Measurements from ENCODE around the gene PBX3. TPM values are rescaled to one million over a fixed set of nuclear protein-coding genes. Genes with fewer than 3 reads are reported as not detected.

PBX3 gene
- total and polyA plus RNA-seq, 8 donors, result 8.9 to 36.8 (median 21.5) TPM

DNA sequence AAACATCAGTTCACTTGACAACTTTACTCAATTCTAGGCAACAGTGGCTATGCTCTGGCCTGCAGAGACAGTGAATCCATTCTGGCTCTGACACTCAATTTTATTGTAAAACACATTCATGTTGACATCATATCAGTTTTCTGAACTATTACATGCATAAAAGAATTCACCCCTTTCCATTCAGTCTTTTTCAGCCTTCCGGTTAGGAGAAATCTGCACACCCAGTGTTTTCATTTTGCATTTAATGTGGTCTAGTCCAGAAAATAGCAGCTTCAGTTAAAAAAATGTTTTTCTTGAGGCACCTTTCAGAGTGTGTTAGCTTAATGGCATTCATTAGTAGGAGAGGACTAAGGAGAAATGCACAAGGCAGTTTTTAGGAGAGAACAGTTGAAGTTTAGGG, 95.1 kb downstream of the PBX3 start:
- no peak for FAIRE-seq
- Histone ChIP-seq H3K9me3 (no peaks in the 10 kb centered on the region), H3K27me3 (no peaks in the 10 kb centered on the region), H3K27ac (no peak overlapping the region), H3K36me3 (no peaks in the 10 kb centered on the region), H3K4me3 (no peak overlapping the region), H3K4me1 (no peaks in the 10 kb centered on the region)
- DNase-seq, result no peak
- intact Hi-C loops (cut with DNase I), result no loop called here
- 83 to 98% methylated on average over 1 of the region's 1 CpG for WGBS, 2 donors
- no peak for ATAC-seq
- TF ChIP-seq CTCF (IDR thresholded peaks at IDR 0.05), result no peak

- intact Hi-C loops (cut with DNase I), result no loop called here
Observed at GRCh38 chr9:125843646-125844045, 96.5 kb downstream of the PBX3 start.

DNA sequence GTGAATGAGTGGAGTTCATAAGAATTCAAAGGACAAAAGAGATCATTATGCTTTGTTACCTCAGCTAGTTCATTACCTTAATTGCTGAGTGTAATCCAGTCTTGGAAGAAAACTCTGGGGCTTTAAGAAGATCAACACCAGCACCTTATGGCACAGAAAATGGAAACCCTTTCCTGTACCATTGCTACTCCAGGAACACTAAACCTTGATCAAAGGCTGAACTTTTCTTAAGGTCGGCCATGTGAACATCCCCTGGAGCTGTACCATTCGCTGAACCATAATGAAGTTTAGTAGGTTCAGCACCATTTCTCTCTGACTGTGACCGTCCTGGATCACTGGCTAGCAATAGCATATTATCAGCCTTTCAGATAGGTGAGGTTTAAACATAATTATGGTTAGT, 97.4 kb downstream of the PBX3 start:
- FAIRE-seq (no peak), DNase-seq (no peak), ATAC-seq (peak in 1 of 4 donors; percentile 22)
- no peaks in the 10 kb centered on the region for H3K4me1 ChIP-seq
- no peaks in the 10 kb centered on the region for H3K27me3 ChIP-seq
- no peaks in the 10 kb centered on the region for H3K36me3 ChIP-seq
- TF ChIP-seq CTCF (IDR thresholded peaks at IDR 0.05), result no peak
- no peak overlapping the region for H3K4me3 ChIP-seq
- H3K27ac ChIP-seq, result no peak overlapping the region
- WGBS, 2 donors, result 88 to 95% methylated on average over 3 of the region's 3 CpGs
- no peaks in the 10 kb centered on the region for H3K9me3 ChIP-seq
- intact Hi-C loops (cut with DNase I), result no loop called here

More at GRCh38 chr9:125843646-125844045, 96.5 kb downstream of the PBX3 start:
- Histone ChIP-seq H3K36me3 (no peaks in the 10 kb centered on the region), H3K9me3 (no peaks in the 10 kb centered on the region), H3K27ac (no peak overlapping the region), H3K27me3 (no peaks in the 10 kb centered on the region), H3K4me3 (no peak overlapping the region), H3K4me1 (no peaks in the 10 kb centered on the region)
- DNase-seq (no peak), ATAC-seq (peak in 2 of 4 donors; percentile 53 to 76), FAIRE-seq (no peak)
- no peak for TF ChIP-seq CTCF (IDR thresholded peaks at IDR 0.05)
- 70 to 74% methylated on average over 5 of the region's 5 CpGs for WGBS, 2 donors

GRCh38 chr9:125845271-125845808, 98.2 kb downstream of the PBX3 start:
- ATAC-seq (no peak), FAIRE-seq (no peak), DNase-seq (no peak)
- 64 to 74% methylated on average over 5 of the region's 5 CpGs for WGBS, 2 donors
- intact Hi-C loops (cut with DNase I), result no loop called here
- H3K36me3 ChIP-seq, result no peaks in the 10 kb centered on the region
- no peaks in the 10 kb centered on the region for H3K27me3 ChIP-seq
- no peaks in the 10 kb centered on the region for H3K9me3 ChIP-seq
- no peak overlapping the region for H3K27ac ChIP-seq
- no peak overlapping the region for H3K4me3 ChIP-seq
- no peak for TF ChIP-seq CTCF (IDR thresholded peaks at IDR 0.05)
- H3K4me1 ChIP-seq, result peaks cover 0 to 6% (median under 1%) of the 10 kb centered on the region in 3 donors

DNA sequence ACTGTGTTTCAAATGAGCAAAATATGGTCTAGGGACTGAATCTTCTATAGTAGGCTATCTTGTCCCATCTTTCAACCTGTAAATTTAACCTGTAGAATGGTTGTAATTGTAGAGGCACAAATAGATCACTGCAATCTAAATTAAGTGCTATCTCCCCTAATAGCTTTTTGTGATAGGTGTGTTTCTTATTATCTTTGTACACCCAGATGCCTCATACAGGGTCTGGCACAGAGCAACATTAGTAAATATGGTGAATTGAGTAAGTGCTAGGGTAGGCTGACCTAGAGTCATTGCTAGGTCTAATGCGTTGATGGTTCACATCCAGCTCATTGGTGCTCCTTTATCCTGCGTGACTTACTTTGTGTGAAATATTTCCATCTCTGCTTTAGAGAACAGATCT, 100.6 kb downstream of the PBX3 start:
- Histone ChIP-seq H3K4me1 (peaks cover 8 to 15% (median 15%) of the 10 kb centered on the region in 3 donors), H3K36me3 (no peaks in the 10 kb centered on the region), H3K9me3 (no peaks in the 10 kb centered on the region), H3K4me3 (no peak overlapping the region), H3K27ac (no peak overlapping the region), H3K27me3 (no peaks in the 10 kb centered on the region)
- intact Hi-C loops (cut with DNase I), result no loop called here
- DNase-seq (no peak), FAIRE-seq (no peak), ATAC-seq (no peak)
- TF ChIP-seq CTCF (IDR thresholded peaks at IDR 0.05), result no peak
- WGBS, 2 donors, result 95 to 100% methylated on average over 2 of the region's 2 CpGs

All from pancreas (tissue), 10 donors.